Measurements from ENCODE around the gene PIAS1.

GRCh38 chr15:68113751-68114150, 59.6 kb downstream of the PIAS1 start:
- TF ChIP-seq POLR2A (IDR thresholded peaks at IDR 0.05): no peak
- TF ChIP-seq, protein P1, sequence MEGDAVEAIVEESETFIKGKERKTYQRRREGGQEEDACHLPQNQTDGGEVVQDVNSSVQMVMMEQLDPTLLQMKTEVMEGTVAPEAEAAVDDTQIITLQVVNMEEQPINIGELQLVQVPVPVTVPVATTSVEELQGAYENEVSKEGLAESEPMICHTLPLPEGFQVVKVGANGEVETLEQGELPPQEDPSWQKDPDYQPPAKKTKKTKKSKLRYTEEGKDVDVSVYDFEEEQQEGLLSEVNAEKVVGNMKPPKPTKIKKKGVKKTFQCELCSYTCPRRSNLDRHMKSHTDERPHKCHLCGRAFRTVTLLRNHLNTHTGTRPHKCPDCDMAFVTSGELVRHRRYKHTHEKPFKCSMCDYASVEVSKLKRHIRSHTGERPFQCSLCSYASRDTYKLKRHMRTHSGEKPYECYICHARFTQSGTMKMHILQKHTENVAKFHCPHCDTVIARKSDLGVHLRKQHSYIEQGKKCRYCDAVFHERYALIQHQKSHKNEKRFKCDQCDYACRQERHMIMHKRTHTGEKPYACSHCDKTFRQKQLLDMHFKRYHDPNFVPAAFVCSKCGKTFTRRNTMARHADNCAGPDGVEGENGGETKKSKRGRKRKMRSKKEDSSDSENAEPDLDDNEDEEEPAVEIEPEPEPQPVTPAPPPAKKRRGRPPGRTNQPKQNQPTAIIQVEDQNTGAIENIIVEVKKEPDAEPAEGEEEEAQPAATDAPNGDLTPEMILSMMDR (IDR thresholded peaks at IDR 0.05): no peak
